GM23248 (cell line): ENCODE results near the gene BCL2L2.

Experiments used
- EZH2 ChIP-seq: fragments of 200-600 bp; sonication (generic); IDR thresholded peaks from 2 replicates; pipeline ENCODE4 v1.6.1; 2018; ENCODE audit warnings: antibody characterized with exemption, mild to moderate bottlenecking; ENCODE audit not compliant: insufficient read depth, poor library complexity, severe bottlenecking
- EZH2phosphoT487 ChIP-seq: fragments of 200-600 bp; sonication (generic); IDR thresholded peaks from 2 replicates; pipeline ENCODE4 v1.6.1; 2018; ENCODE audit warnings: antibody characterized with exemption, moderate library complexity, mild to moderate bottlenecking, low read depth; ENCODE audit not compliant: insufficient read depth

DNA sequence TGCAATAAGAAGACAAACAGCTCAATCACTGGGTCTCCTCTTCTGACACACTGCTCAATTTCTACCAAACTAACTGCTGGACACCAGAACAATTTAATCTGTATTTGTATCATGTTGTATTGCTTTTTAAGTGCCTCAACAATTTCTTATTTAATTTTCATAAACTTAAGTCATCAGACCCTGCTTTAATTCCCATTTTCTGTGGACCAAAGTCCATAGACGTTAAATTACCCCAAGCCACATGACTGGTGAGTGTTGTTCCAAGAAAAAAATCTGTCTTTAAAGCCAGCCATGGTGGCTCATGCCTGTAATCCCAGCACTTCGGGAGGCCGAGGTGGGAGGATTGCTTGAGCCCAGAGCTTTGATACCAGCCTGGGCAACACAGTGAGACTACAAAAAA is 29.4 kb upstream of the BCL2L2 start:
- no peak for TF ChIP-seq EZH2
- TF ChIP-seq EZH2phosphoT487, result no peak
